SU-DHL-6 (cell line): ENCODE results near the gene CD19.
"Not testable (repeated sequence)": the region's sequence is repeated elsewhere in the genome, so short reads cannot be mapped to it uniquely, and the experiment has no call there.

Source experiments
- H2AFZ ChIP-seq: fragments of 200-600 bp; sonication (generic); 2 replicates; pipeline ENCODE4 v1.6.1; 2014; ENCODE audit warnings: low read depth, mild to moderate bottlenecking, moderate library complexity, mixed read lengths, antibody characterized with exemption, low read length; ENCODE audit not compliant: severe bottlenecking
- H3F3A ChIP-seq: fragments of 200-600 bp; shearing (Covaris generic); 2 replicates; pipeline ENCODE4 v1.6.0; 2016; ENCODE audit warnings: antibody characterized with exemption, mild to moderate bottlenecking; ENCODE audit not compliant: insufficient read depth
- H3K27ac ChIP-seq: fragments of 200-600 bp; sonication (generic); 2 replicates; pipeline ENCODE4 v1.5.1; 2016; ENCODE audit warnings: low read depth, mild to moderate bottlenecking, low read length, moderate library complexity, mixed read lengths
- H3K27me3 ChIP-seq: fragments of 200-600 bp; sonication (generic), shearing (Covaris generic); 2 replicates; pipeline ENCODE4 v1.6.0; 2014; ENCODE audit warnings: mild to moderate bottlenecking, low read length
- H3K36me3 ChIP-seq: fragments of 200-600 bp; sonication (generic); 2 replicates; pipeline ENCODE4 v1.6.1; 2014; ENCODE audit warnings: mild to moderate bottlenecking, low read length, mixed read lengths
- H3K4me2 ChIP-seq: fragments of 300-600, 200-600 bp; shearing (Covaris generic), sonication (generic); 2 replicates; pipeline ENCODE4 v1.6.0; 2014; ENCODE audit warnings: low read length, low read depth, mild to moderate bottlenecking; ENCODE audit not compliant: poor library complexity, severe bottlenecking
- H3K4me3 ChIP-seq: fragments of 200-600 bp; sonication (generic); 2 replicates; pipeline ENCODE4 v1.5.1; 2014; ENCODE audit warnings: antibody characterized with exemption, low read length, mild to moderate bottlenecking, mixed read lengths; ENCODE audit not compliant: insufficient read depth, poor library complexity, severe bottlenecking
- H3K79me2 ChIP-seq: fragments of 200-600 bp; sonication (generic); 2 replicates; pipeline ENCODE4 v1.6.1; 2014; ENCODE audit warnings: mild to moderate bottlenecking, low read length, moderate library complexity; ENCODE audit not compliant: insufficient read depth
- H3K9ac ChIP-seq: fragments of 200-600 bp; sonication (generic); 2 replicates; pipeline ENCODE4 v1.7.0; 2014; ENCODE audit warnings: mild to moderate bottlenecking, low read length
- H3K9me2 ChIP-seq: fragments of 200-600 bp; sonication (generic); replicated peaks from 2 replicates; pipeline ENCODE4 v1.6.1; 2014; ENCODE audit warnings: low read length; ENCODE audit not compliant: insufficient read depth
- H3K9me3 ChIP-seq: fragments of 200-600 bp; sonication (generic); 2 replicates; pipeline ENCODE4 v1.6.1; 2014; ENCODE audit warnings: low read length, mixed read lengths; ENCODE audit not compliant: insufficient read depth
- H4K20me1 ChIP-seq: fragments of 200-600 bp; sonication (generic); 2 replicates; pipeline ENCODE4 v1.6.1; 2014; ENCODE audit warnings: low read depth, mild to moderate bottlenecking, antibody characterized with exemption, low read length, moderate library complexity, mixed read lengths
- CTCF ChIP-seq: fragments of 200-600 bp; sonication (generic); IDR thresholded peaks from one replicate; pipeline ENCODE4 v1.5.1; 2017; ENCODE audit warnings: antibody characterized with exemption, mild to moderate bottlenecking, low read length, moderate library complexity; ENCODE audit not compliant: insufficient read depth, poor library complexity, severe bottlenecking
- EZH2phosphoT487 ChIP-seq: fragments of 200-600 bp; sonication (generic), shearing (Covaris generic); conservative IDR thresholded peaks from 2 replicates; pipeline ENCODE4 v1.6.1; 2018; ENCODE audit warnings: mild to moderate bottlenecking, antibody characterized with exemption, low read length, moderate library complexity, mixed read lengths

Gene CD19

GRCh38 chr16:28884045-28884444 is 47.7 kb upstream of the CD19 start:
- Histone ChIP-seq H2AFZ (no peak overlapping the region), H3F3A (no peaks in the 10 kb centered on the region), H3K36me3 (no peaks in the 10 kb centered on the region), H3K27ac (no peak overlapping the region), H3K9me2 (no peaks in the 10 kb centered on the region), H3K4me3 (no peak overlapping the region), H3K9ac (no peak overlapping the region), H3K79me2 (peaks cover 2% of the 10 kb centered on the region; the same call in 1 of the 2 replicates), H3K4me2 (no peak overlapping the region), H4K20me1 (no peaks in the 10 kb centered on the region), H3K27me3 (no peaks in the 10 kb centered on the region), H3K9me3 (peaks cover 4% of the 10 kb centered on the region; the same call in 1 of the 2 replicates)
- TF ChIP-seq EZH2phosphoT487 (no peak), CTCF (no peak)

GRCh38 chr16:28886945-28887344 is 44.8 kb upstream of the CD19 start:
- Histone ChIP-seq H3K27ac (no peak overlapping the region), H4K20me1 (no peaks in the 10 kb centered on the region), H3K36me3 (no peaks in the 10 kb centered on the region), H3K79me2 (no peaks in the 10 kb centered on the region), H3K9me3 (no peaks in the 10 kb centered on the region), H2AFZ (no peak overlapping the region), H3K9me2 (no peaks in the 10 kb centered on the region), H3F3A (no peaks in the 10 kb centered on the region), H3K4me2 (no peak overlapping the region), H3K9ac (no peak overlapping the region), H3K4me3 (no peak overlapping the region), H3K27me3 (no peaks in the 10 kb centered on the region)
- TF ChIP-seq CTCF (no peak), EZH2phosphoT487 (no peak)

GRCh38 chr16:28890355-28890754 is 41.4 kb upstream of the CD19 start:
- not testable (repeated sequence) for H3K27ac ChIP-seq, H2AFZ ChIP-seq, H3K4me2 ChIP-seq, H3K27me3 ChIP-seq, H3K4me3 ChIP-seq, H3K9me3 ChIP-seq, H3K36me3 ChIP-seq, H3K9me2 ChIP-seq, H3K79me2 ChIP-seq, H3F3A ChIP-seq, H4K20me1 ChIP-seq, H3K9ac ChIP-seq

GRCh38 chr16:28891964-28892890 is 39.5 kb upstream of the CD19 start:
- H2AFZ ChIP-seq = no peak overlapping the region
- H3K9me3 ChIP-seq = no peaks in the 10 kb centered on the region
- H3K27ac ChIP-seq = no peak overlapping the region
- no peaks in the 10 kb centered on the region for H3F3A ChIP-seq
- H3K9ac ChIP-seq = no peak overlapping the region
- no peaks in the 10 kb centered on the region for H3K27me3 ChIP-seq
- TF ChIP-seq CTCF (no peak), EZH2phosphoT487 (no peak)
- H3K4me2 ChIP-seq = no peak overlapping the region
- no peaks in the 10 kb centered on the region for H4K20me1 ChIP-seq
- no peaks in the 10 kb centered on the region for H3K9me2 ChIP-seq
- H3K36me3 ChIP-seq = no peaks in the 10 kb centered on the region
- H3K79me2 ChIP-seq = no peaks in the 10 kb centered on the region
- no peak overlapping the region for H3K4me3 ChIP-seq
